Fibroblast of villous mesenchyme (primary cell): ENCODE data around the gene RAB7B. TPM values are rescaled to one million over a fixed set of nuclear protein-coding genes. Genes with fewer than 3 reads are reported as not detected.

Experiments
- DNase-seq: peaks from one replicate; pipeline ENCODE4 v3.0.0-alpha.2; 2010; ENCODE audit warnings: low read depth
- H3K4me3 ChIP-seq: 2 replicates; pipeline ENCODE4 v1.5.1; 2011; ENCODE audit warnings: low read depth, mild to moderate bottlenecking, low read length
- CTCF ChIP-seq: IDR thresholded peaks from 2 replicates; pipeline ENCODE4 v1.5.1; 2012; ENCODE audit warnings: low read depth, mild to moderate bottlenecking, low read length; ENCODE audit not compliant: insufficient read depth
- total RNA-seq: library from RNA; depleted of rRNA; stranded (reverse); fragments of >200 nt; gene quantifications from 2 replicates; pipeline ENCODE4 v1.2.3, GENCODE V29; 2012

Gene RAB7B
- total RNA-seq, 1 donor: 5.2 TPM

GRCh38 chr1:205979301-205979700 lies 23.9 kb downstream of the RAB7B start:
- TF ChIP-seq CTCF: no peak
- no peak overlapping the region for H3K4me3 ChIP-seq
- no peak for DNase-seq

GRCh38 chr1:205978676-205979075 lies 24.5 kb downstream of the RAB7B start:
- no peak for TF ChIP-seq CTCF
- no peak overlapping the region for H3K4me3 ChIP-seq
- no peak for DNase-seq

- peak; percentile 96 for TF ChIP-seq CTCF
- H3K4me3 ChIP-seq: no peak overlapping the region
- DNase-seq: peak; percentile 79
Measured at GRCh38 chr1:205977402-205978014, 25.7 kb downstream of the RAB7B start.

GRCh38 chr1:205976708-205977401 lies 26.3 kb downstream of the RAB7B start:
- TF ChIP-seq CTCF: no peak
- no peak overlapping the region for H3K4me3 ChIP-seq
- peak; percentile 32 for DNase-seq

GRCh38 chr1:205976036-205976435 lies 27.2 kb downstream of the RAB7B start:
- no peak for DNase-seq
- H3K4me3 ChIP-seq: no peak overlapping the region
- TF ChIP-seq CTCF: no peak

- no peak overlapping the region for H3K4me3 ChIP-seq
Measured at GRCh38 chr1:205975387-205975998, 27.7 kb downstream of the RAB7B start.

More at GRCh38 chr1:205975387-205975998, 27.7 kb downstream of the RAB7B start:
- no peak for TF ChIP-seq CTCF
- DNase-seq: no peak
